Measurements from ENCODE around the gene TGM3. TPM values are rescaled to one million over a fixed set of nuclear protein-coding genes. Genes with fewer than 3 reads are reported as not detected.

TGM3 gene
- polyA plus RNA-seq, 1 experiment: not detected

- H3K4me3 ChIP-seq (ENCODE audit: low read depth, low read length): no peak overlapping the region
- 0 out of 2 replicates have a peak, but pooled peaks cover 1% of the 10 kb centered on the region for H3K27me3 ChIP-seq (ENCODE audit: control insufficient read depth, insufficient read depth, low read length)
- CTCF ChIA-PET: interaction anchor here (1.1 to 2.6 kb wide), 2 partner anchors 49 to 88 kb away, joined by 3 to 7 read pairs; no protein-coding TSS in a partner anchor
- DNase-seq (ENCODE audit: low read depth): no peak
- TF ChIP-seq CTCF (IDR thresholded peaks at IDR 0.05; ENCODE audit: insufficient read depth, low read depth, low read length): no peak
- POLR2A ChIA-PET: no interaction called here
- no peaks in the 10 kb centered on the region for H3K36me3 ChIP-seq (ENCODE audit: control insufficient read depth, insufficient read depth, low read length)
Measured at GRCh38 chr20:2295286-2295685, 515 bp upstream of the TGM3 start.

- Histone ChIP-seq H3K4me3 (ENCODE audit: low read depth, low read length) (no peak overlapping the region), H3K36me3 (ENCODE audit: control insufficient read depth, insufficient read depth, low read length) (no peaks in the 10 kb centered on the region), H3K27me3 (ENCODE audit: control insufficient read depth, insufficient read depth, low read length) (0 out of 2 replicates have a peak, but pooled peaks cover 1% of the 10 kb centered on the region)
- ChIA-PET CTCF (interaction anchor here (0.6 to 1.3 kb wide), 4 partner anchors 10 to 238 kb away, joined by 3 to 4 read pairs (median 4); no protein-coding TSS in a partner anchor), POLR2A (no interaction called here)
- no peak for DNase-seq (ENCODE audit: low read depth)
- no peak for TF ChIP-seq CTCF (IDR thresholded peaks at IDR 0.05; ENCODE audit: insufficient read depth, low read depth, low read length)
Measured at GRCh38 chr20:2296524-2297356, 939 bp downstream of the TGM3 start.

- Histone ChIP-seq H3K4me3 (ENCODE audit: low read depth, low read length) (no peak overlapping the region), H3K36me3 (ENCODE audit: control insufficient read depth, insufficient read depth, low read length) (no peaks in the 10 kb centered on the region), H3K27me3 (ENCODE audit: control insufficient read depth, insufficient read depth, low read length) (0 out of 2 replicates have a peak, but pooled peaks cover 1% of the 10 kb centered on the region)
- no peak for TF ChIP-seq CTCF (IDR thresholded peaks at IDR 0.05; ENCODE audit: insufficient read depth, low read depth, low read length)
- POLR2A ChIA-PET: no interaction called here
- CTCF ChIA-PET: interaction anchor here (0.6 to 1.3 kb wide), 3 partner anchors 10 to 237 kb away, joined by 3 to 4 read pairs (median 4); no protein-coding TSS in a partner anchor
- no peak for DNase-seq (ENCODE audit: low read depth)
Measured at GRCh38 chr20:2297357-2297728, 1.5 kb downstream of the TGM3 start.

GRCh38 chr20:2298116-2298515 is 2.3 kb downstream of the TGM3 start:
- no peak overlapping the region for H3K4me3 ChIP-seq (ENCODE audit: low read depth, low read length)
- ChIA-PET CTCF (interaction anchor here (1.3 kb wide), 1 partner anchor 17 kb away, joined by 3 read pairs; no protein-coding TSS in a partner anchor), POLR2A (no interaction called here)
- 0 out of 2 replicates have a peak, but pooled peaks cover 1% of the 10 kb centered on the region for H3K27me3 ChIP-seq (ENCODE audit: control insufficient read depth, insufficient read depth, low read length)
- DNase-seq (ENCODE audit: low read depth): no peak
- no peaks in the 10 kb centered on the region for H3K36me3 ChIP-seq (ENCODE audit: control insufficient read depth, insufficient read depth, low read length)
- no peak for TF ChIP-seq CTCF (IDR thresholded peaks at IDR 0.05; ENCODE audit: insufficient read depth, low read depth, low read length)

- ChIA-PET POLR2A (no interaction called here), CTCF (no interaction called here)
- TF ChIP-seq CTCF (IDR thresholded peaks at IDR 0.05; ENCODE audit: insufficient read depth, low read depth, low read length): no peak
- Histone ChIP-seq H3K36me3 (ENCODE audit: control insufficient read depth, insufficient read depth, low read length) (no peaks in the 10 kb centered on the region), H3K27me3 (ENCODE audit: control insufficient read depth, insufficient read depth, low read length) (peaks cover 1% of the 10 kb centered on the region; the same call in 1 of the 2 replicates), H3K4me3 (ENCODE audit: low read depth, low read length) (no peak overlapping the region)
- DNase-seq (ENCODE audit: low read depth): no peak
Measured at GRCh38 chr20:2298701-2299100, 2.9 kb downstream of the TGM3 start.
